Loucy (cell line): ENCODE data around the gene KCNA10.

Source experiments
- H2AFZ ChIP-seq: fragments of 200-600 bp; sonication (generic); 2 replicates; pipeline ENCODE4 v1.6.0; 2016; ENCODE audit warnings: antibody characterized with exemption, mild to moderate bottlenecking, low read length, moderate library complexity
- H3F3A ChIP-seq: fragments of 200-600 bp; 2 replicates; pipeline ENCODE4 v1.6.0; 2016; ENCODE audit warnings: antibody characterized with exemption, low read depth, mild to moderate bottlenecking
- H3K27me3 ChIP-seq: fragments of 200-600 bp; sonication (generic); 2 replicates; pipeline ENCODE4 v1.6.1; 2014; ENCODE audit warnings: low read length, mild to moderate bottlenecking; ENCODE audit not compliant: insufficient read depth, poor library complexity, severe bottlenecking
- H3K36me3 ChIP-seq: fragments of 200-600 bp; sonication (generic); 2 replicates; pipeline ENCODE4 v1.6.1; 2016; ENCODE audit warnings: low read length; ENCODE audit not compliant: insufficient read depth
- H3K4me1 ChIP-seq: fragments of 200-600 bp; sonication (generic); 2 replicates; pipeline ENCODE4 v1.5.1; 2014; ENCODE audit warnings: low read length, mild to moderate bottlenecking; ENCODE audit not compliant: insufficient read depth, poor library complexity, severe bottlenecking
- H3K4me2 ChIP-seq: fragments of 200-600 bp; sonication (generic); 2 replicates; pipeline ENCODE4 v1.6.0; 2014; ENCODE audit warnings: antibody characterized with exemption, low read length, low read depth, mild to moderate bottlenecking; ENCODE audit not compliant: poor library complexity, severe bottlenecking
- H3K4me3 ChIP-seq: fragments of 200-600 bp; sonication (generic); 2 replicates; pipeline ENCODE4 v1.5.1; 2014; ENCODE audit warnings: low read length, mild to moderate bottlenecking, mixed read lengths; ENCODE audit not compliant: poor library complexity, severe bottlenecking
- H3K79me2 ChIP-seq: fragments of 200-600 bp; sonication (generic); 2 replicates; pipeline ENCODE4 v1.6.1; 2014; ENCODE audit warnings: low read length; ENCODE audit not compliant: insufficient read depth
- H3K9ac ChIP-seq: fragments of 200-600 bp; sonication (generic); 2 replicates; pipeline ENCODE4 v1.6.0; 2014; ENCODE audit warnings: mild to moderate bottlenecking, low read depth, low read length, moderate library complexity; ENCODE audit not compliant: poor library complexity, severe bottlenecking
- H3K9me2 ChIP-seq: fragments of 200-600 bp; sonication (generic); replicated peaks from 2 replicates; pipeline ENCODE4 v1.6.1; 2016; ENCODE audit warnings: low read depth, low read length, mixed read lengths
- H3K9me3 ChIP-seq: fragments of 200-600 bp; sonication (generic); 2 replicates; pipeline ENCODE4 v1.6.1; 2014; ENCODE audit warnings: mild to moderate bottlenecking, antibody characterized with exemption, low read length, low read depth; ENCODE audit not compliant: insufficient read depth
- H4K20me1 ChIP-seq: fragments of 200-600 bp; sonication (generic); 2 replicates; pipeline ENCODE4 v1.6.0; 2014; ENCODE audit warnings: antibody characterized with exemption, low read length, mild to moderate bottlenecking; ENCODE audit not compliant: insufficient read depth, poor library complexity, severe bottlenecking
- EZH2phosphoT487 ChIP-seq: fragments of 200-600 bp; IDR thresholded peaks from 2 replicates; pipeline ENCODE4 v1.6.1; 2018; ENCODE audit warnings: antibody characterized with exemption, mild to moderate bottlenecking, moderate library complexity, borderline replicate concordance
- TF ChIP-seq, protein P1 (sequence below): fragments of 200-600 bp; sonication (generic); conservative IDR thresholded peaks from 2 replicates; pipeline ENCODE4 v1.5.1; 2014; ENCODE audit warnings: mild to moderate bottlenecking, antibody characterized with exemption, low read length

KCNA10 gene

DNA sequence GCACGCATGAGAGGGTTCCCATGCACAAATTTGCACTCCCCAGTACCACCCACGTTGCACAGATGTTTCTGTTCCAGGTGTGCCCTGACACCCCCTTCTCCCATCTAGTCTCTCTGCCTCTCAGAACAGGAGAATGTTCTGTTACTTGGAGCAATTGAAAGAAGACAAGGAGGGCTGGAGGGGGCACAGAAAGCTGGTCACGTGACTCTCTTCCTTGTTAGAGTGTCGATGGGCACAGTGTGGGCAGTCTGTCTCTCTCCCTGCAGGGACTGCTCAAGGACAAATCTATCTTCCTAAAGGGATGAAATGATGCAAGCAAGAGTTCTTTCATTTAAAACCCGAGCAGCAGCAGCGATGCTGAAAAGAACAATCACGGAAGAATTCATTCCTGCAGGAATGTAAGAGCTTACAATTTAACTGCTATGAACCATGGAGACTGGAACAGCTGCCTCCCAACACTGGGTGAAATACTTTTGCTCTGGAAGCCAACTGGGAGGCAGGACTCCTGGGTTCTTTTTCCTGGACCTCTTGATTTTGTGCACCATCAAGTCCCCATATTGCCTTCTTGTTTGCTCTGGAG lies 7.3 kb upstream of the KCNA10 start:
- no peaks in the 10 kb centered on the region for H3K27me3 ChIP-seq
- H3K4me1 ChIP-seq: peaks cover 3% of the 10 kb centered on the region
- no peak overlapping the region for H2AFZ ChIP-seq
- no peak overlapping the region for H3K4me2 ChIP-seq
- H3F3A ChIP-seq: no peaks in the 10 kb centered on the region
- H3K4me3 ChIP-seq: no peak overlapping the region
- H3K9me2 ChIP-seq: no peaks in the 10 kb centered on the region
- H3K79me2 ChIP-seq: no peaks in the 10 kb centered on the region
- no peaks in the 10 kb centered on the region for H3K36me3 ChIP-seq
- no peak for TF ChIP-seq EZH2phosphoT487
- TF ChIP-seq, protein P1, sequence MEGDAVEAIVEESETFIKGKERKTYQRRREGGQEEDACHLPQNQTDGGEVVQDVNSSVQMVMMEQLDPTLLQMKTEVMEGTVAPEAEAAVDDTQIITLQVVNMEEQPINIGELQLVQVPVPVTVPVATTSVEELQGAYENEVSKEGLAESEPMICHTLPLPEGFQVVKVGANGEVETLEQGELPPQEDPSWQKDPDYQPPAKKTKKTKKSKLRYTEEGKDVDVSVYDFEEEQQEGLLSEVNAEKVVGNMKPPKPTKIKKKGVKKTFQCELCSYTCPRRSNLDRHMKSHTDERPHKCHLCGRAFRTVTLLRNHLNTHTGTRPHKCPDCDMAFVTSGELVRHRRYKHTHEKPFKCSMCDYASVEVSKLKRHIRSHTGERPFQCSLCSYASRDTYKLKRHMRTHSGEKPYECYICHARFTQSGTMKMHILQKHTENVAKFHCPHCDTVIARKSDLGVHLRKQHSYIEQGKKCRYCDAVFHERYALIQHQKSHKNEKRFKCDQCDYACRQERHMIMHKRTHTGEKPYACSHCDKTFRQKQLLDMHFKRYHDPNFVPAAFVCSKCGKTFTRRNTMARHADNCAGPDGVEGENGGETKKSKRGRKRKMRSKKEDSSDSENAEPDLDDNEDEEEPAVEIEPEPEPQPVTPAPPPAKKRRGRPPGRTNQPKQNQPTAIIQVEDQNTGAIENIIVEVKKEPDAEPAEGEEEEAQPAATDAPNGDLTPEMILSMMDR: no peak
- H3K9me3 ChIP-seq: no peaks in the 10 kb centered on the region
- H3K9ac ChIP-seq: no peak overlapping the region
- no peaks in the 10 kb centered on the region for H4K20me1 ChIP-seq

DNA sequence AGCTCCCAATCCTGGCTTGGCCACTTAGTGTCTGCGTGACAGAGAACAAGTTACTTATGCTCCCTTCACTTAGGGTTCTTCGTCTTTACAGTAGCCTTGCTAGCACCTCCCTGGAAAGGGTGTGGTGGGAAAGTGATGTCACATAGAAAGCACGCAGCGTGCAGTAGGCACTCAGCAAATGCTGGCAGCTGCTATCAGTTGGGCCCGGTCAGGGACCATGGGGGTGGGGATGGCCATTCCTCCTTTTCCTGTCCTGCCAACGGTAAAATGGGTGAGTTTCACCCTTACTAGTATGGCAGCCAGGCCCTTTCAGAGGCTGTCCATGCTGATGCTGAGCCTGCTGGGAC lies 6.2 kb upstream of the KCNA10 start:
- H3K4me2 ChIP-seq: no peak overlapping the region
- no peaks in the 10 kb centered on the region for H3K9me3 ChIP-seq
- no peak overlapping the region for H3K9ac ChIP-seq
- peaks cover 3% of the 10 kb centered on the region for H3K4me1 ChIP-seq
- H3K9me2 ChIP-seq: no peaks in the 10 kb centered on the region
- no peaks in the 10 kb centered on the region for H4K20me1 ChIP-seq
- no peak overlapping the region for H2AFZ ChIP-seq
- H3F3A ChIP-seq: no peaks in the 10 kb centered on the region
- no peak overlapping the region for H3K4me3 ChIP-seq
- no peak for TF ChIP-seq EZH2phosphoT487
- TF ChIP-seq, protein P1: no peak
- no peaks in the 10 kb centered on the region for H3K27me3 ChIP-seq
- no peaks in the 10 kb centered on the region for H3K36me3 ChIP-seq
- no peaks in the 10 kb centered on the region for H3K79me2 ChIP-seq

DNA sequence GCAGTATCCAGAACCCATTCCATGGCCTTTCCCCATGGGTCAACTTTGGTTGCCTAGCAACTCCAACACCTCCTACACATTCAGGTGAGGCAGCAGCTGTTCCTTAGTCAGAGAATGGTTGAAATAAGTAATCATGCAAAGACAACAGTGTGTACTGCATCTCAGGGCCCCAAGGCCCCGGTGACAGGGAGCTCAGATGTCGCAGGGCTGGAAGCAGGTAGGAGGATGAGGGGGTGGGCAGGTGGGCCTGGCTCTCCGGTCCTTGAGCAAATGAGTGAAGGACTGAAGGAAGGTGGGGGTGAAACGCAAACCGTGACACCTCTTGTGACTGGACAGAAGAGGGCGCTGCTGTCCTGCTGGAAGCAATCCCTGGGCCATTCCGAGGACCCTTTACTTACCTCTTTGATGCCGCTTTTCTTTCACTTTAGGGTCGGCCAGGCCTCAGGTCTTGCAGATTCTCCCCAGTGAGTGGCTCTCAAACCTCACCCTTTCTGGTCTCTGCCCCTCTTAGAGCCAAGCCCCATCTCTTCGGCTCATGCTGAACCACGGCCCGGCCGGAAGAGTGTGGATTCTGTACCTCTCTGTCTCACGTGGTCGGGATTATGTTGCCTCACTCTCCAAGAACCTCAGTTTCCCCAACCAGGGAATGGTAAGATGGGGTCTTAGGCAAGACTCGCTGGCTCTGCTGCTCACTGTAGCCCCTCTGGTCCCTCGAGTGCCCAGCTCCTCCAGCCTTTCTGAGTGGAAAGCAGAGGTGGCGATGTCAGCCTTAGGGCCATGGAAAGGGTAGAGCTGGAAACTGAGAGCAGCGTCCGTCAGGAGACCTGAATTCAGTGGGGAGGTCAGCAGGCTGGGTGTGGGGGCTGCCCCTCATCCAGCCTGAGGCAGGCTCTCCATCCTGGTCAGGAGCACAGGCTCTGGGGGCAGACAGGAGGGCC lies 5.6 kb upstream of the KCNA10 start:
- Histone ChIP-seq H3K9me2 (no peaks in the 10 kb centered on the region), H2AFZ (peak overlapping the region; percentile 65), H3K27me3 (no peaks in the 10 kb centered on the region), H3F3A (no peaks in the 10 kb centered on the region), H3K4me2 (peak overlapping the region; percentile 46), H3K36me3 (no peaks in the 10 kb centered on the region), H4K20me1 (no peaks in the 10 kb centered on the region), H3K4me1 (peaks cover 3% of the 10 kb centered on the region), H3K4me3 (peak overlapping the region; percentile 29), H3K79me2 (no peaks in the 10 kb centered on the region), H3K9me3 (no peaks in the 10 kb centered on the region), H3K9ac (no peak overlapping the region)
- TF ChIP-seq, protein P1: peak; percentile 93
- no peak for TF ChIP-seq EZH2phosphoT487
